IPS-NIHi11 (cell line): ENCODE results near the gene PSAPL1.

Source experiments
- DNase-seq: peaks from one replicate; pipeline ENCODE4 v3.0.0; 2012; ENCODE audit warnings: mixed read lengths, low spot score

PSAPL1 gene, protein sequence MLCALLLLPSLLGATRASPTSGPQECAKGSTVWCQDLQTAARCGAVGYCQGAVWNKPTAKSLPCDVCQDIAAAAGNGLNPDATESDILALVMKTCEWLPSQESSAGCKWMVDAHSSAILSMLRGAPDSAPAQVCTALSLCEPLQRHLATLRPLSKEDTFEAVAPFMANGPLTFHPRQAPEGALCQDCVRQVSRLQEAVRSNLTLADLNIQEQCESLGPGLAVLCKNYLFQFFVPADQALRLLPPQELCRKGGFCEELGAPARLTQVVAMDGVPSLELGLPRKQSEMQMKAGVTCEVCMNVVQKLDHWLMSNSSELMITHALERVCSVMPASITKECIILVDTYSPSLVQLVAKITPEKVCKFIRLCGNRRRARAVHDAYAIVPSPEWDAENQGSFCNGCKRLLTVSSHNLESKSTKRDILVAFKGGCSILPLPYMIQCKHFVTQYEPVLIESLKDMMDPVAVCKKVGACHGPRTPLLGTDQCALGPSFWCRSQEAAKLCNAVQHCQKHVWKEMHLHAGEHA

DNA sequence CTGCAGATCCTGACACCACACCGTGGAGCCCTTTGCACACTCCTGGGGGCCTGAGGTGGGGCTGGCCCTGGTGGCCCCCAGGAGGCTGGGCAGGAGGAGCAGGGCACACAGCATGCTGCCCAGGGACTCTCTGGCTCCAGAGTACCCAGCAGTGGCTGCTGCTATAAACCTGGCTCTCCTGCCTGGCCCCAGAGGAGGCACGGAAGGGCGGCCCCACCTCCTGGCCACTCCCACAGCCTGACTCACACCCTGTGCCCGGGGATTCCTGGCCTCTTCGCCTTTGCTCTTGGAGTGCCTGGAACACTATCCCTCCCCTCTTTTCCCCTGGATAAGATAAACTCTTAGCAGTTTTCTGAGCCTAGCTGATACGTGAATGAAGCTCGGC lies at the start of gene PSAPL1:
Gene PSAPL1 (minus strand): TSS at position 165 of the 385 bp plus-strand sequence. CDS start 51 bp downstream, at position 114.
- peak; percentile 91 for DNase-seq

DNA sequence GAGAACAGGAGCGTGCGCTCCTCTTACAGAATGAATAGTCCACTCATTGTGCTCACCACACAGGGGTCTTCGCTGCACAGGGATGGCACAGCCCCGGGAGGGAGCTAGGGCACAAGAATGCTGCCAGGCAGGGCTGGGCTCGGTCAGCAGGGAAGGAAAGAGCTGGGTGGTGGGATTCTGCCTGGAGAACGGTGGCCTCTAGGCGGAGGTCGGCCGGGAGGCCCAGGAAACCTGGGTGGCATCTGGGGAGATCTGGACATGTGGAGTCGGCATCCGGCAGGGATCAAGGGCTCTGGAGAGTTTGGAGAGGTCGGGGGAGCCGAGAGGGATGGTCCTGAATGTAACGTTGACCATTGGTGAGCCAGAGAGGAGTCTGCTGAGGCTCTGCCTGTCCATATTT lies 46.5 kb upstream of the PSAPL1 start:
- DNase-seq = no peak

DNA sequence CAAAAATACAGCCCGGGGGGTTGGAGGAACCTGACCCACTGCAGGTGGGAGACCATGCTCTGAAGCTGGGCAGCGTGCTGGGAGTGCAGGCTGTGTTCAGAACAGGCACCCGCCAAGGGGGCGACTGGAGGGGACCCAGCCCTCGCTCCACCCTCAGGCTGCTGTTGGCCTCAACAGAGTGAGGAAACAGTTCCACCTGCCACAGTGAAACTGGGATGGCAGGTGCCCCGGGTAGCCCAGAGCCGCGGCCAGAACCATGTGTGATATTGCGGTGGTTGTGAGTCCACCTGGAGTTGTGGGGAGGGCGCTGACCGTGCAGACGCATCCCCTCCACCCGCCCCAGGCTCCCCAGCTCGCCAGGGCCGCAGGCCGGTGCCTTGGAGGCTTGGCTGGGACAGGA lies 45.7 kb upstream of the PSAPL1 start:
- DNase-seq = no peak

DNA sequence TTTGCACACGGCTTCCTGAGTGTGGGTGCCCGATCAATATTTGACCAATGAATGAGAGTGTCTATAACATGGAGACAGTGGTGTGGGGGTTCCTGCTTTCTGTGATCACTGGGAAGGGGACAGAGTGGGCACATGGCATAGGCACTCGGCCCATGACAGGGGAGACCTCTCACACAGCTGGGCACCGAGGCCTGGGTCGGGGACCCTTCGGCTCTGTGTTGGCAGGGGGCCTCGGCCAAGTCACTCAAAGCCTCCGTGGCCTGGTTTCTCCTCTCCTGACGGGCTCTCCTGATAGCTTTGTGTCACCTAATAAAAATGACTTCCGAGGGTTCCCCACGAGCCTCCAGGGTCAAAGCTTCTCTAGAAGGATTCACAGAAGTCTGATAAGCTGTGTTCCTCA lies 43.9 kb upstream of the PSAPL1 start:
- no peak for DNase-seq

DNA sequence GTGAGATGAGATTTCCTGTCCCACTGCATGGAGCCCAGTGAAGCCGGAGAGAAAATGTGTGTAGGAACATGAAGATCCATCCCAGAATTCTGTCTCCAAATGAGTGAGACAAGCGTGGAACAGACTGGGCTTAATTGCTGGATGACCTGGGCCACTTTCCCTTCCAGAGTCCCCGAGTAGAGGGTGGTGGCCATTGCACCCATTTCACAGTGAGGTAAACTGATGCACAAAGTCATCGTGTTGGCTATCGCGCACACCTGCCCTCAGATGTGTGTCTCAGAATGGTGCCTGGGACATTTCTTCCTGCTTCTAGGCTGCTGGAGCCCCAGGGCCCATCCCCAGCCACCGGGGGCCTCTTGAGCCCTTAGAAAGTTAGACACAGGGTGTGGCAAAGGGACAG lies 43.0 kb upstream of the PSAPL1 start:
- no peak for DNase-seq

DNA sequence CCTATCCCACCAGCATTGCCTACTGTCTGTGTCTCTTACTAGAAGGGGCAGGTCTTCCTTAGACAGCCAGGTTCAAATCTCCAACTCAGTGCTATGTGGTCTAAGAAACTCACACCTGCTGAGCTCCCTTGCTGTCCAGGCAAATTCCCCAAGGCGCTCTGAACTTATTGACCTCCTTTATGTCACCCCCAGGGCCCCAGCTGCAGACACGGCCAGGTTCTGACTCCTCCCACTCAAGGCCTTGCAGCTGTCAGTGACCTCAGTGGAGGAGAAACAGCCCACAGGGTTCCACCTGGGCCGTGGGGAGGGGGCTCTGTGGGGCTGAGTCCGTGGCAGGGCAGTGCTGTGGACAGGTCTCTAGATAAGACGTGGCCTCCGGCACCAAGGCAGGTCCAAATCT lies 42.1 kb upstream of the PSAPL1 start:
- DNase-seq = no peak

DNA sequence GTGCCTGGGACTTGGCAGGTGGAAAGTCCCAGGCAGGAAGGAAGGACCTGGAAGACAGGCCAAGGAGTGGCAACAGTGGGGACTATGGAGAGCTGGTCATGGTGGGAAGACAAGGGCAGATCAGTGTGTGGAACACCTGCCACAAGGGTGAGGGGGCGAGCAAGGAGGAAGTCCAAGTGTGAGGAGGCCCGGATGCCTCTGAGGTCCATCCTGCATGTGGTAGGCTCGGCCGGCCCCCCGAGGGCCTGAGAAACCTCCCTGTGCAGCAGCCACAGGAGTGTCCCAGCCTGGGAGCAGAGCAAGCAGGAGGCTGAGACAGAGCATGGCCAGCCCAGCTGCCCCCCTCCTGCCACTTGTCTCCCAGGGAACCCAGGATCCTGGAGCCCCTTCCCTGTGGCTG lies 40.5 kb upstream of the PSAPL1 start:
- DNase-seq = no peak

DNA sequence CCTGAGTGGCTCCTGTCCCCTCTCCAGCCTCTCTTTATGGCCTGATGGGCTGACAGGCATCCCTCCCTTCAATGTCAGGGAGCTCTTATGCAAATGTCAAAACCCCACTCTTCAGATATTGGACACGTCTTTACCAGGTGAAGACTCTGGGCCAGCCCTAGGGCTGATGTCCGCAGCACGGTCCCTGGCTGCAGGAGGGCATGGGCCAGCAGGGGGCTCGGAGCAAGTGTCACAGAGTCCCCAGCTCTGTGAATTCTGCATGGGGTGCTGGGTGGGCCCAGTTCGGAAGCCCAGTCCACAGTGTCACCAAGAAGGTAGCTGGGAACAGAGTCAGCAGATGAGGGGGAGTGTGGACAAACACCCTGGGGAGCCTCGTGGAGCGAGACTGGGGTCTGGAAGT lies 39.6 kb upstream of the PSAPL1 start:
- DNase-seq = no peak

DNA sequence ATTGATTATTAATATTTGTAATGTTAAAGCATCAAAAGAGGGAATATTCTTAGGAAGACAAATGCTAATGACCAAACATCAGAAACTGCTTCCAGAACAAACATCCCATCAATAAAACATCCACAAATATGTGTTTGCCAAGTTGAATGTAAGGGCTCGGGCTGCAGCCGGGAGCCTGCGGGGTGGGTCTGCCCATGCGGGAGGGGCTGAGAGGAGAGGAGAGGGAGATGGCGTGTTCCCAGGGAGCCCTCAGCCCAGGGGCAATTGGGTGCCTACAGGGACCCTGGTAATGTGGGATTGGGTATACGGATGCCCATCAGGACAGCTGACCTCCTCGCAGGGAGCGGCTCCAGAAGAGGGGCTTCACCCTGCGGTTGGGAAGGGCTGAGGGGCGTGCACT lies 38.4 kb upstream of the PSAPL1 start:
- DNase-seq = no peak

DNA sequence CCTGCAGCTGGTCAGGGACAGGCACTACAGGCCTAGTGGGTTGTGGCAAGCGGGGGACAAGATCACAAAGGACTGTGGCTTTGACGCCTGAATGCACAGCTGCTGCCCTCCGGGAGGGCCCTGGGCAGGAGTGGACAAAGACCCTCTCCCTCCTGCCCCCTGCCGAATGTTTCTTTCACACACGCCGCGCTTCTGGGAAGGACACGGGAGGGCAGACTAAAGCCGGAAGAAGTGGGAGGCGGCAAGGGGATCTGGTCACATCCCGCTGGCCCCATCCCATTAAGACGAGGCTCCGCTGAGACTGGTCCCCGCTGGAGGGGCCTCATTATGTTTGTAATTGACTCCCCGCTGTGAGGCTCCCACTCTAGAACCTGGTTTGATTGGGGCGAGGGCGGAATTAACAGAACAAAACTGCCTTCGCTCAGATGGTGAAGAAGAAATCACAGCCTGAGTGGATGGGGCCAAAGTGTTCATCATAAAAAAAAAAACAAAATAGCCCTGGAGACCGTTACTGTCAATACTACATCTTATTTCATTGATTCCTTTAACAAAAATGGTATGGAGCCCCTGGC lies 37.8 kb upstream of the PSAPL1 start:
- peak; percentile 64 for DNase-seq

DNA sequence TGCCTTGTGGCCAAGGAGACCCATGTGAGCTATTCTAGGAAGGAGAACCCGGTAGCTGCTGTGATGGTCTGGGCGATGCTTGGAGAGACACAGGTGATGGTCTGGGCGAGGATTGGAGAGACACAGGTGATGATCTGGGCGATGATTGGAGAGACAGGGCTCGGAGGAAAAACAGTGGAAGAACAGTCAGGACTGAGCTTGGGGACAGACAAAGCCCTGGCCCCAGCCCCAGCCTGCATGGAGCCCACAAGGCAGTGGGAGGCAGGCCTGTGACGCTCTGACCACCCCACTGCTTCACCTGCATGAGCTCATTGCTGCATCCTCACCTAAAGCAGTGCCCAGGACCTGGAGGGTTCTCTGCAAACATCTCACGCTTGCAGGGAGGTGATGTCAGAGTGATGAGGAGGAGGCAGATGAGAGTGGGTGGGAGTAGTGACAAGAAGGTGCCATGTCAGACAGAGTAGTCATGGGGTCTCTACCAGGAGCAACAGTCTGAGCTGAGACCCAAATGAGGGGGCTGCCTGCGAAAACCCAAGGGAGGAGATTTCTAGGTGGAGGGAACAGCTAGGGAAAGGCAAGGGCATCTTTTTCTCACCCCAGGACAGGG lies 35.9 kb upstream of the PSAPL1 start:
- no peak for DNase-seq

DNA sequence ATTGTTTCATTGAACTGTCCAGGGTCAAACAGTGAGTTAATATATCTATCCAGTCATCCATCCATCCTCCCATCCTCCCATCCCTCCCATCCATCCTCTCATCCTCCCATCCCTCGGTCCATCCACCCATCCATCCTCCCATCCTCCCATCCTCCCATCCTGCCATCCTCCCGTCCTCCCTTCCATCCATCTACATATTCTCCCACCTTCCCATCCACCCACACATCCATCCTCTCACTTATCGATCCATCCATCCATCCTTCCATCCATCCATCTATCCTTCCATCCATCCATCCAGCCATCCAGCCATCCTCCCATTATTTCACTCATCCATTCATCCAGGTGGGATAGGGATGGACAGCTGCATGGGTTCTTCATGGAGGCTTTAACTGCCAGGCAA lies 35.4 kb upstream of the PSAPL1 start:
- DNase-seq = no peak

DNA sequence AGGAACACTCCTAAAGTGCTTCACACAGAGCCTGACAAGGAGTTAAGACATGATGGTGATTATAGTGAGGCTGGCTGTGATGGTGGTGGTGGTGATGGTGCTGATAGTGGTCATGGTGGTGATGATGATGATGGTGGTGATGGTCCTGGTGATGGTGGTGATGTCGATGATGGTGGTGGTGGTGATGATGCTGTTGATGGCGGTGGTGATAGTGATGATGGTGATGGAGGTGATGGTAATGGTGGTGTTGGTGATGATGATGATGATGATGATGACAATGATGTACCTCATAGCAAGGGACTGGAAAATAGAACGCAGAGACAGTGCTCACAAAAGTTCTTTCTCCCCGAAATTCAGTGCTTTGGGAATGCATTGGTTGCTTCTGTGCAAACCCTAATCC lies 34.3 kb upstream of the PSAPL1 start:
- no peak for DNase-seq

DNA sequence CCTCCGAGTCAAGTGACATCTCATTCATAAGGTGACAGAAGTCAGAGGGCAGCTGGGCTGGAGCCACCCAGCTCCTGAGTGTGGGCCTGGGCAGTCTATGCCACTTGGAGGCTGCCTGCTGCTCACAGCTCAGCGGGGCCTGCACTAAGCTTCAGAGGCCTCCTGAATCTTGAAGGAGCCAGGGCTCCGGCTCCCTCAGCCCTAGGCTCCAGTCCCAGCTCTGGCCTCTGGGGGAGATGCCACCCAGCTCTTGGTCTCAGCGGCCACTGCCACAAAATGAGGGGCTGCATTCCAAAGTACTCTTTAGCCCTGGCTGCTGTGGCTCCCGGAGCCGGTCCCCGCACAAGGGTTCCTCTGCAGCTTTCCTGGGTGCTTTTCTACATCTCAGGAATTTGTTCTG lies 32.7 kb upstream of the PSAPL1 start:
- no peak for DNase-seq

DNA sequence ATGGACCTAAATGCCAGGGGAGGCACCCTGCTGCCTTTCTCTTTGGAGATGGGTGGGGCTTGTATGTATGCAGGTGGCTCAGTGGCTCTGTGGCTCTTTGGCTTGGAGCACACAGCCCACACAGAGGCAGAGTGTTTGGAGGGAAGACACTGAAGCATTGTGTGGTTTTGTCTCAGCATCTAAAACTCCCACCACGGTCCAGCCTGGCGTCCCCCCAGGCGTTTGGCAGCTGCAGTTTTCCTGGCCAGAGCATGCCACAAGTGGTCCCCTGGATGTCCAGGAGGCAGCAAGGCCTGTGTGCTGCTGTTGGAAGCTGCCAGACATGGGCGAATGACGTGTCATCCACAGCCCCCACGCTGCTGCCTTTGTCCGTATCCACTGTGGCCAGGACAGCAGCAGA lies 32.2 kb upstream of the PSAPL1 start:
- DNase-seq = no peak

DNA sequence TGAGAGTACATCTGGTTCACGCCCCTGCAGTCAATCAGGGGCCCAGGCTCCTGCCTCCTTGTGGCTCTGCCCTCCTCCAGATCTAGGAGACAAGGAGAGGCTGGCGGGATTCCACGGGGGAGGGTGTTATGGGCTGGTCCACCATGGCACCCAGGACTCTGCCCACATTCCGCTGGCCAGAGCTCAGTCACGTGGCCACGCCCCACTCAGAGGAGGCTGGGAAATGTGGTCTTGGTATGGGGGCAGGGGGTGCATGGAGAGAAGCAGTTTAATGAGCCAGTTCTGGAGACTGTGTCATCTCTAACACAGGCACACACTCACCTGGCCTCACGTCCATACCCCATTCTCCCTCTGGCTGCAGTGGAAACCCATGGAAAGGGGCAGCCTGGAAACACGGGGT lies 31.5 kb upstream of the PSAPL1 start:
- DNase-seq = no peak

DNA sequence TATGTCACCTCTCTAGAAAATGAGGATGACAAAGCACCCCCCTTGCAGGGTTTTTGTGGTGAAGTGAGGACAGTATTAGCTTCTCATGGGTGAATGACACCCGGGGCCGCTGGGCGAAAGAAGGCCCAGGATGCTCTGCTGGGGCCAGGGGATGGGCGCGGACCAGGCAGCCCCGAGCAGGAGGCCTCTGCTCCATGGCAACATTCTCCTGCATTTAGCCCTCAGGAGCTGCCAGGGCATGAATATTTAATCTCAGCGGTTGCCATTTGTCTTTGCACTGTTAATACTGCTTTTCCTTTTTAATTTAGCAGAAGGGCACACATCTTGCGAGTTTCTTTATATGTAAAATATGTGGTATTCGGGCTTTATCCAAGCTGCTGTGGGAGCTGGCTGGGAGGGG lies 30.3 kb upstream of the PSAPL1 start:
- no peak for DNase-seq

DNA sequence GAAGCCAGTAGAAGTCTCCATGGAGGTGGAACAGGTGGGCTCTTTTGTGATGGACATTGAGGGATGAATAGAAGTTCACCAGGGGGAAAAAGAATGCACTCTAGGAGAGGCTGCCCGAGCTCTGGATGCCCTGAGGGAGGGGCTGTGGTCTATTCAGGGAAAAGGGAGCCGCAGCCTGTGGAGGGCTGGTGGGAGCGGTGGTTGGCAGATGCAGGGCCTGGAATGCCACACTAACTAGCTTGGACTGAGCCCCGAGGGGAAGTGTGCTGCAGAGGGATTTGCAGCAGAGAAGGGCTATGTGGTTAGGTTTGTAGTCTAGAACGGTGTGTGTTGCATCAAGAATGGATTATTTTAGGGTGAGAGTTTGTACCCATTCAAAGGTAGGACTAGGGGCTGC lies 29.5 kb upstream of the PSAPL1 start:
- no peak for DNase-seq

DNA sequence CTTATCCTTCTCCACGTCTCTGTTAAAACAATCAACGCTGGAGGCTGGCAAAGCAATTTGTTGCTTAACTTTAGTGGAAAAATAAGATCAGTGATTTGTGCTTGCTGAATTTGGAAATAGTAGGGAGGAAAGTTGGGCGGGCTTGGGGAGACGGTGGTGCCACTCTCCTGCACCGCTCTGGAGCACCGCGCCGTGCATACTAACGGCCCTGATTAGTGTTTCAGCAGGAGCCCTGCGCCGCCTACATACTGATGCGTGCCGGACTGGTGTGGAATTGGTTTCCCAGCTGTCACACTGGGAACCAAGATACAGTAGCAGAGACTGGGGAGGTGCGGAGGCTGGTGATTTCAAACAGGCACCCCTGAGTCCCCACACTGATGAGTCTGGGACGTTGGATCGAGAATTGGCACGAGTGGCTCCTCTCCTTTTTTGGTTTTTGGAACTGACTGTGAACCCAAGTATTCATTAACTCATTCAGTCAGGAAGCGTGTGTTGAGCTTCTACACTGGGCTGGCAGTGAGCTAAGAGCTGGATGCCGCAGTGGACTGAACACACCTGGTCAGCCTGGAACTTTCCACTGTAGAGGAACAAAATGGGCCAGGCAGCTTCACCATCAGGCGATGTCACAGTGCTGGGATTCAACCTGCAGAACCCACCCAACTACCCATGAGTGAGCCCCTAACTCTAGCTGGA lies 29.0 kb upstream of the PSAPL1 start:
- no peak for DNase-seq

DNA sequence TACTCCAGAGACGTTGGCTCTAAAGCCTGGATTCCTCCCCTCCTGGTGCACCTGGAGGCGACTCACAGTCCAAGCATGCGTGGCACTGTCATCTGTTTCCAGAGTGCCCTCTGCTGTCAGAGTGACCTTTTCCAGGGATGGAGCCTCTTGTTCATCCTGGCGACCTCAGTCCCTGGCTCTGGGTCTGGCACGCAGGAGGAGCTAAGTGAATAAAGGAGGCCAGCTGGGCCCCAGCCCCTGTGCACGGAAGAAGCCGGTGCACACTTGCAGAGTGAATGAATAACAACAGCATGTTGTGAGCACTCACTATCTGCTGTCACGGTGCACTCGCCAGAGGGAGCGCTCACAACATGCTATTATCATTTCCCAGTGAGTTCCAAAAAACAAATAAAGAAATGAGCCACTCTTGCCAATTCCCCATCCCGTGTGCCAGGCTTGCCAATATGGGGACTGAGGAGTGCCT lies 27.8 kb upstream of the PSAPL1 start:
- peak; percentile 52 for DNase-seq

DNA sequence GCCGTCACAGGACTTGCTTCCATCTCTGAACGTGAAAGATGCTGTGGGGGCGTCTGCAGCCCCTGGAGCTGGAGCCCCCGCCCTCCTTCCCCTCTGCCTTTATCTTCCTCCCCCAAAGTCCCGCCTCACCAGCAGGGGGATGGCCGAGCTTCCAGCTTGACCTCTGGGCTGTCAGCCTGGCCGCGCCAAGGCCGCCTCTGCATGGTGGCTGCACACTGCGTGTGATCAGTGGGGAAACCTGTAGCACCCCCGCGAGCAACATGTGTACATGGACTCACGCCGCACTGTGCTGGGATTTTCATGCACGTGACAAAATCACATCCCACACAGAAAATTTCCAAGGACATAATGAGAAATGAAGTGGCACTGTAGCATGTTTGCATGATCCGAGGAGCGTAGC lies 26.5 kb upstream of the PSAPL1 start:
- peak; percentile 68 for DNase-seq

DNA sequence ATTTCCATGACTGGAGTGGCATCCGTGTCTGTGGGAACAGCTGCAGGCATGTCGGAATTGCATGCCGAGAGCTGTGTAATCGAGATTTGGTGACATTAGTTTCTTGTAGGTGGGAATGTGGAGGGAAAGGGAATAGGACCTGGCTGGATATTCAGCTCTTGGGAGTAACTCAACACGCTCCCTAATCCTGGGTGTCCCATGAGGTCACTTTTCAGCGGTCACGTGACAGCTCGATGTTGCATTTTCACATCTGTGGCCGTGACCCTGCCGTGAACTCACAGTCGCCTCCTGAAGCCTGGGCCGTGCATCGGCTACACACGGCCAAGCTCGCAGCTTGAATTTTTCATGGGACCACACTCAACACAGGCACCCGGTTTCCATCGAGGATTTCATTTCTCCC lies 25.8 kb upstream of the PSAPL1 start:
- DNase-seq = no peak

DNA sequence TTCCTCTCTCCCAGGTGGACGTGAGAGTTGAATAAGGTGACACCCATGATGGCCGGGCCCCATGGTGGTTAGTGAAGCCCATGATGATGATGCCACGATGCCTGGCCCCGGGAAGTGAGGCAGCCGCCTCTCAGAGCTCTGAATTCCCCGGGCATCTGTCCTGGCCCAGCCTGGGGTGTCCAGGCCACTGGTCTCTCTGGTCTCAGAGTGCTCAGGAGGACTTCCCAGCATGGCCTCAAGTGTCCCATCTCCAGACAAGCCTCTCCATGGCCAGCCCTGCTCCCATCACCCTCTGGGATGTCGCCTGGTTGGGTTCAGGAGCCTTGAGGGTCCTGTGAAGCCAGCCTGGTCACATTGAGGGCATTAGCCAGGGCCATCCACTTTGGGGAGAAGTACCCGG lies 24.7 kb upstream of the PSAPL1 start:
- DNase-seq = no peak
